Measurements from ENCODE around the gene HP1BP3.

- TF ChIP-seq FOXK2 (IDR thresholded peaks at IDR 0.05) (no peak), SP1 (IDR thresholded peaks at IDR 0.05) (no peak), ELF4 (IDR thresholded peaks at IDR 0.05) (no peak), HDGF (IDR thresholded peaks at IDR 0.05; ENCODE audit: borderline replicate concordance) (no peak), LEF1 (IDR thresholded peaks at IDR 0.05; ENCODE audit: borderline replicate concordance) (no peak), TARDBP (IDR thresholded peaks at IDR 0.05) (no peak), FOXM1 (IDR thresholded peaks at IDR 0.05; ENCODE audit: borderline replicate concordance) (no peak), FOXA1 (IDR thresholded peaks at IDR 0.05) (no peak), SUZ12 (IDR thresholded peaks at IDR 0.05) (no peak), ZNF384 (IDR thresholded peaks at IDR 0.05) (no peak), BHLHE40 (IDR thresholded peaks at IDR 0.05; ENCODE audit: borderline replicate concordance) (no peak), CTBP1 (IDR thresholded peaks at IDR 0.05; ENCODE audit: borderline replicate concordance) (no peak), NFRKB (IDR thresholded peaks at IDR 0.05) (no peak)
- TF ChIP-seq, protein P1, sequence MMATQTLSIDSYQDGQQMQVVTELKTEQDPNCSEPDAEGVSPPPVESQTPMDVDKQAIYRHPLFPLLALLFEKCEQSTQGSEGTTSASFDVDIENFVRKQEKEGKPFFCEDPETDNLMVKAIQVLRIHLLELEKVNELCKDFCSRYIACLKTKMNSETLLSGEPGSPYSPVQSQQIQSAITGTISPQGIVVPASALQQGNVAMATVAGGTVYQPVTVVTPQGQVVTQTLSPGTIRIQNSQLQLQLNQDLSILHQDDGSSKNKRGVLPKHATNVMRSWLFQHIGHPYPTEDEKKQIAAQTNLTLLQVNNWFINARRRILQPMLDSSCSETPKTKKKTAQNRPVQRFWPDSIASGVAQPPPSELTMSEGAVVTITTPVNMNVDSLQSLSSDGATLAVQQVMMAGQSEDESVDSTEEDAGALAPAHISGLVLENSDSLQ (IDR thresholded peaks at IDR 0.05): no peak
Observed at GRCh38 chr1:20719261-20719660, 67.8 kb downstream of the HP1BP3 start.
